HG02884 (cell line): ENCODE results near the gene USP10.
"Not testable (repeated sequence)": the region's sequence is repeated elsewhere in the genome, so short reads cannot be mapped to it uniquely, and the experiment has no call there.

ENCODE experiments used
- ATAC-seq: cut with Tn5 transposase; IDR thresholded peaks from one replicate; pipeline ENCODE4 v1.9.1; 2021; ENCODE audit warnings: mild to moderate bottlenecking, moderate library complexity; ENCODE audit not compliant: unreplicated experiment

The USP10 gene

GRCh38 chr16:84746231-84746630 is 46.4 kb downstream of the USP10 start:
- ATAC-seq = no peak

- no peak for ATAC-seq
These were observed 47.1 kb downstream of the USP10 start for GRCh38 chr16:84746875-84747274.

GRCh38 chr16:84748247-84748646 is 48.4 kb downstream of the USP10 start:
- not testable (repeated sequence) for ATAC-seq

- no peak for ATAC-seq
These were observed 49.3 kb downstream of the USP10 start for GRCh38 chr16:84749072-84749471.

GRCh38 chr16:84749815-84750214 is 50.0 kb downstream of the USP10 start:
- no peak for ATAC-seq

- no peak for ATAC-seq
These were observed 50.8 kb downstream of the USP10 start for GRCh38 chr16:84750575-84750974.

- ATAC-seq = no peak
These were observed 51.4 kb downstream of the USP10 start for GRCh38 chr16:84751241-84751640.

- ATAC-seq = no peak
These were observed 52.1 kb downstream of the USP10 start for GRCh38 chr16:84751947-84752346.

- no peak for ATAC-seq
These were observed 52.8 kb downstream of the USP10 start for GRCh38 chr16:84752600-84752999.

- ATAC-seq = no peak
These were observed 53.9 kb downstream of the USP10 start for GRCh38 chr16:84753412-84754326.

- ATAC-seq = no peak
These were observed 54.6 kb downstream of the USP10 start for GRCh38 chr16:84754353-84754856.

- no peak for ATAC-seq
These were observed 55.3 kb downstream of the USP10 start for GRCh38 chr16:84754956-84755672.

GRCh38 chr16:84756830-84757229 is 57.0 kb downstream of the USP10 start:
- ATAC-seq = no peak

GRCh38 chr16:84758627-84759026 is 58.8 kb downstream of the USP10 start:
- no peak for ATAC-seq

- ATAC-seq = no peak
These were observed 59.3 kb downstream of the USP10 start for GRCh38 chr16:84759061-84759460.

GRCh38 chr16:84759906-84760305 is 60.1 kb downstream of the USP10 start:
- ATAC-seq = no peak

GRCh38 chr16:84761448-84762368 is 61.9 kb downstream of the USP10 start:
- ATAC-seq = no peak

- ATAC-seq = no peak
These were observed 63.4 kb downstream of the USP10 start for GRCh38 chr16:84763164-84763563.

- ATAC-seq = no peak
These were observed 63.8 kb downstream of the USP10 start for GRCh38 chr16:84763629-84764028.

- ATAC-seq = no peak
These were observed 65.2 kb downstream of the USP10 start for GRCh38 chr16:84764970-84765369.
